GM18520 (cell line): ENCODE data around the gene GAS2L3.

Experiments
- ATAC-seq: cut with Tn5 transposase; IDR thresholded peaks from one replicate; pipeline ENCODE4 v1.9.1; 2021; ENCODE audit not compliant: unreplicated experiment

The GAS2L3 gene

DNA sequence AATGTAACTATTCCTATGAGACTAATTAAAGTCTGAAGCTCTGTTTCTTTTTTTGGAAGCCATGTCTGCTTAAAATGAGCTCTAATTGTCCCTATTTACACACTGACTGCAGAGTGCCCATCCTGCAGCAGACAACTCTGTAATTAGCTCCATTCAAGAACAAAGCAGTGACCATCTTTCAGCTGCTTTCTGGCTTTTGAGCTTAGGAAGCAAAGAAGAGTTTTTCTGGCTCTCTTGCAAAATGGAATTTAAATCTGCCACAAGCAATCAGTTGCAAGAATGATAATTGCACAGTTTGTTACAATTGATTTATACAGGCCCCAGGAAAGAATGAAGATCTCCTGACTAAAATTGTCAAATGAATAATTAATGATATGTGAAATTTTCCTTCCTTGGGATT, 83.4 kb downstream of the GAS2L3 start:
- no peak for ATAC-seq

DNA sequence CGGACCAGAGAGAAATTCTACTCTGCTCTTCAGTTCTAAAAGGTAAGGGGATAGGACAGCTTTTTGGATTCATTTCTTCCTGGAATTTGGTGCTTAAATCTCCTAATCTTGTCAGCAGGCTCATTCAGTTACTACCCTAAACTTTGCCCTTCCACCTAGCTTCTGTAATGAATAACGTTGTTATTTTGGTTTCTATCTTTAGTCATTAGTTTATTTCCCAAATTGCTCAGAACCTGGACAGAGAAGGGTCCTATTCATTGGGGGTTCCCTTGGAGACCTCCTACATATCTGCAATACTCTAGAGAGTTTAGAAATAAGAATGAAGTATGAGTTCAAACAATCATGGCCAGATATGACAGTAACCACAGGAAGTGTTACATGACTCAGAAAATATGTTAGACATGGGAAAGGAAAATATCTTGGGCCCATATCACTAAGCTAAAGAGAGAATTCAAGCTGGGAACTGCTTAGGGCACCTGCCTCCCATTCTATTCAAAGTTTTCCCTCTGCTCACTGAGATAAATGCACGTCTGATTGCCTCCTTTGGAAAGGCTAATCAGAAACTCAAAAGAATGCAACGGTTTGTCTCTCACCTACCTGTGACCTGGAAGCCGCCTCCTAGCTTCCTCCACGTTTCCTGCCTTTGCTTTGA, 87.9 kb downstream of the GAS2L3 start:
- ATAC-seq: no peak

DNA sequence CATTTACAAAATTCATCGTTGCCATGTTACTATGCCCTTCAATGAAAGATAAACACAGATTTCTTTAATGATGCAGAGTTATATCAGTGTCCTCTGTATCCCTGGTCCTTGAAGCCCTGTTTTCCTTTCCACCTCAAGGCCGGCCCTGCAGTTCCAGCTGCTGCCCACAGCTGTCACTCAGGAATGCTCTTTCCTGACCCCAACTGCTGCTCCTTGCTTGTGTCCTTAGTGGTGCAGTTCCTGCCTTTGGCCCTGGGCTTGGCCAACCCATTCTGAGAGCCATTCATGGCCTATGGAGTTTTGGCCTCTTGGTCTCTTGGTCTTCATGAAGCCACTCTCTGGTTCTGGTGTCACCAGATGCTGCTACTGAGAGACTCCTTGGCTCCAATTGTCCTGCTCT, 93.1 kb downstream of the GAS2L3 start:
- no peak for ATAC-seq

DNA sequence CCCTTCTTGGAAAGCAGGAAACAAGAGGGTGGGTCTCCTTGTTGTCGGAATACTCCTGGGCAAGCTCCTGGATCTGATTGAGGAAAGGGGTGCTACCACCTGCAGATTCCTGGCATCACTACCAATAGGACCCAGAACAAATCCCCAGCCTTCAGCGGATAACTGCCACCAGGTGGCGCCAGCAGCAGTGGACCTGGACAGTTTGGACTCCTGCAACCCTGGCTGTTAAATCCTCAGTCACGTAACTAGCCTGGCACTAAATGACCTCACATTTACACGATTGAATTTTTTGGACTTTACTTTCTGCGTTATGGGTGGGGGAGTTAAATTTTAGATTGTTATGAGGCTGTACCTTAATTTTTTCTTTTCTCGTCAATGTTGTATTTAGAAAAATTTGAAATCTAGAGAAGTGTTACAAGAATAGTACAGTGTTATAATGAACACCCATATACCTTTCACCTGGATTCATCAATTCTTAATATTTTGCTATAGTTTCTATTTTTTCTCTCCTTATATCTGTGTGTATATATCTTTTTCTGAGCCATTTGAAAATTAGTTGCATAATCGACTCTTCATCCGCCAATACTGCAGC, 95.6 kb downstream of the GAS2L3 start:
- peak; percentile 62 for ATAC-seq

GRCh38 chr12:100669922-100670321, 96.4 kb downstream of the GAS2L3 start:
- ATAC-seq: no peak

- no peak for ATAC-seq
These were observed 98.1 kb downstream of the GAS2L3 start for GRCh38 chr12:100671396-100672074.

GRCh38 chr12:100672075-100672592, 98.7 kb downstream of the GAS2L3 start:
- ATAC-seq: no peak

- no peak for ATAC-seq
These were observed 100.8 kb downstream of the GAS2L3 start for GRCh38 chr12:100674036-100674888.
